GM12878 (cell line): ENCODE data around the gene KLF11.

Experiments
- ASH2L ChIP-seq: fragments of 300-600, 200-600 bp; sonication (generic); IDR thresholded peaks from 2 replicates; pipeline ENCODE4 v1.6.1; 2017; ENCODE audit warnings: low read depth, mild to moderate bottlenecking, borderline replicate concordance
- ATF3 ChIP-seq: IDR thresholded peaks from 2 replicates; pipeline ENCODE4 v1.6.1; 2011; ENCODE audit warnings: low read depth, mild to moderate bottlenecking, low read length, moderate library complexity, borderline replicate concordance; ENCODE audit errors: extremely low read depth
- CEBPB ChIP-seq, 2 experiments: fragments of 150-350 bp in 1 of 2; IDR thresholded peaks; 2 replicates each; pipeline ENCODE4 v1.6.1; 2012 to 2014; ENCODE audit warnings: low read depth in 2 of 2, low read length in 2 of 2, borderline replicate concordance in 1 of 2, inconsistent platforms in 1 of 2
- CTCF ChIP-seq, 3 experiments: IDR thresholded peaks in 2 of 3; conservative IDR thresholded peaks in 1 of 3; 2 replicates each; pipeline ENCODE4 v1.5.1; 2011; ENCODE audit warnings: low read depth in 3 of 3, low read length in 3 of 3, mild to moderate bottlenecking in 3 of 3, control low read depth in 2 of 3, moderate library complexity in 2 of 3, inconsistent platforms in 1 of 3, mixed read lengths in 1 of 3; ENCODE audit not compliant: control insufficient read depth in 2 of 3, insufficient read depth in 1 of 3; ENCODE audit errors: extremely low read depth in 1 of 3
- HDAC2 ChIP-seq: fragments of 200-600 bp; sonication (generic); IDR thresholded peaks from 2 replicates; pipeline ENCODE4 v1.6.1; 2017
- MTA3 ChIP-seq: IDR thresholded peaks from 2 replicates; pipeline ENCODE4 v1.6.1; 2012; ENCODE audit warnings: low read length, inconsistent platforms, borderline replicate concordance
- POLR2A ChIP-seq: IDR thresholded peaks from 2 replicates; pipeline ENCODE4 v1.6.1; 2011; ENCODE audit warnings: low read depth, mild to moderate bottlenecking, low read length
- POLR2AphosphoS5 ChIP-seq: IDR thresholded peaks from 2 replicates; pipeline ENCODE4 v1.6.1; 2011; ENCODE audit warnings: mild to moderate bottlenecking, low read length, inconsistent platforms
- RAD21 ChIP-seq: IDR thresholded peaks from 2 replicates; pipeline ENCODE4 v1.6.1; 2011; ENCODE audit warnings: mild to moderate bottlenecking, low read depth, low read length, moderate library complexity; ENCODE audit not compliant: insufficient read depth
- REST ChIP-seq: IDR thresholded peaks from 2 replicates; pipeline ENCODE4 v1.6.1; 2012; ENCODE audit warnings: mild to moderate bottlenecking, low read depth, low read length
- SMC3 ChIP-seq: IDR thresholded peaks from 2 replicates; pipeline ENCODE4 v1.6.1; 2011; ENCODE audit warnings: low read length, improper control_type of control experiment, borderline replicate concordance
- ZBED1 ChIP-seq: IDR thresholded peaks from 2 replicates; pipeline ENCODE4 v1.6.1; 2016; ENCODE audit warnings: borderline replicate concordance

- TF ChIP-seq CTCF (IDR thresholded peaks at IDR 0.05 in 2 of 3, conservative IDR thresholded peaks at IDR 0.05 in 1 of 3; ENCODE audit: control insufficient read depth in 2 of 3, extremely low read depth in 1 of 3, insufficient read depth in 1 of 3, low read depth in 3 of 3, low read length in 3 of 3) (no peak), ZBED1 (no peak), MTA3 (no peak), POLR2A (no peak), ATF3 (no peak), ASH2L (no peak), CEBPB (IDR thresholded peaks at IDR 0.05; ENCODE audit: borderline replicate concordance in 1 of 2, low read depth in 2 of 2, low read length in 2 of 2) (no peak), HDAC2 (no peak), POLR2AphosphoS5 (no peak), RAD21 (no peak), SMC3 (no peak), REST (no peak)
Observed at GRCh38 chr2:10052216-10052615, 8.9 kb downstream of the KLF11 start.
